Tibial nerve (tissue), 4 donors: ENCODE data around the gene JAZF1.

ENCODE experiments used
- EP300 ChIP-seq, 2 donors: sonication (generic); formaldehyde crosslinking; IDR thresholded peaks; one replicate each; pipeline ENCODE4 v1.6.1; 2017; ENCODE audit warnings: antibody characterized with exemption in 2 of 2, mild to moderate bottlenecking in 1 of 2
- POLR2A ChIP-seq, 2 donors: fragments of 450-650 bp; IDR thresholded peaks; one replicate each; pipeline ENCODE4 v1.6.1; 2017; ENCODE audit warnings: antibody characterized with exemption in 2 of 2, mild to moderate bottlenecking in 2 of 2, moderate library complexity in 2 of 2
- TF ChIP-seq, protein P1 (sequence below), 5 experiments: fragments of 200-600 bp in 3 of 5; fragments of 450-650 bp in 2 of 5; sonication (generic) in 3 of 5; IDR thresholded peaks; one replicate each; pipeline ENCODE4 v1.5.1; 2016 to 2019; ENCODE audit warnings: antibody characterized with exemption in 5 of 5, mild to moderate bottlenecking in 3 of 5, moderate library complexity in 2 of 5

DNA sequence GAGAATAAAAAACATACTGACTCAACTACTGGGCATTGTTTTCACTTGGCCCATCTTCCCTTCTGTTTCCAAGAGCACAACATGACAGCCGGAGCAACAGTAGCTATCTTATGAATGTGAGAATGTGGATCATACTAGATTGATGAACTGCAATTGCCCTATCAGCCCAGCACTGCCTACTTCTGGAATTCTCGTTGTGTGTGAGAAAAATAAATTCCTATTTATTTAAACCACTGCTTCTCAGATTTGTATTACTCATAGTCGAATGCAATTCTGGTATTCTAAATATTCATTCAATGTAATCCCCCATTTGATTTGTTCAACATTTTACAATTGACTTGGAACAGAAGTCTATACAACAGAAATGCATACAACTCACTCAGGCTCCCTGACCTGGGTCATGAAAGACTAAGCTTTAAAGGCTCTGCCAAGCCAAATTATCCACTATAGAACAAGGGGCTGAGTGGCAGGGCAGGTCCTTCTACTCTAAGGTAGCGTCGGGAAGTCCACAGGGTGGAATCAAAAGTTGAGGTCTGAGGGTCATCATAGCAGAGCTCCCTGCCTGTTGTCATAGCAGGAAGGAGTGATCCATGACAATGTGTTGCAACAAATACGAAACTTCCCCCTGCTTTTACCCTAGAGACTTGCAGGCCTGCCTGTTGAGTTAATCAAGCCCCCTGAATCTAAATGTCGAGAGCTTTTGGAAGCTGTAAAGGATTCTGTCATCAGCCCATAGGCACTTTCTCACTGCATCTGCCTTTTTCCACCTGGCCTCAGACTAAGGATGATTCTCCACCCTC, 12.4 kb upstream of the JAZF1 start:
- TF ChIP-seq EP300 (IDR thresholded peaks at IDR 0.05) (no peak), POLR2A (IDR thresholded peaks at IDR 0.05) (no peak)
- TF ChIP-seq, protein P1, sequence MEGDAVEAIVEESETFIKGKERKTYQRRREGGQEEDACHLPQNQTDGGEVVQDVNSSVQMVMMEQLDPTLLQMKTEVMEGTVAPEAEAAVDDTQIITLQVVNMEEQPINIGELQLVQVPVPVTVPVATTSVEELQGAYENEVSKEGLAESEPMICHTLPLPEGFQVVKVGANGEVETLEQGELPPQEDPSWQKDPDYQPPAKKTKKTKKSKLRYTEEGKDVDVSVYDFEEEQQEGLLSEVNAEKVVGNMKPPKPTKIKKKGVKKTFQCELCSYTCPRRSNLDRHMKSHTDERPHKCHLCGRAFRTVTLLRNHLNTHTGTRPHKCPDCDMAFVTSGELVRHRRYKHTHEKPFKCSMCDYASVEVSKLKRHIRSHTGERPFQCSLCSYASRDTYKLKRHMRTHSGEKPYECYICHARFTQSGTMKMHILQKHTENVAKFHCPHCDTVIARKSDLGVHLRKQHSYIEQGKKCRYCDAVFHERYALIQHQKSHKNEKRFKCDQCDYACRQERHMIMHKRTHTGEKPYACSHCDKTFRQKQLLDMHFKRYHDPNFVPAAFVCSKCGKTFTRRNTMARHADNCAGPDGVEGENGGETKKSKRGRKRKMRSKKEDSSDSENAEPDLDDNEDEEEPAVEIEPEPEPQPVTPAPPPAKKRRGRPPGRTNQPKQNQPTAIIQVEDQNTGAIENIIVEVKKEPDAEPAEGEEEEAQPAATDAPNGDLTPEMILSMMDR (IDR thresholded peaks at IDR 0.05), result no peak
